HAP-1 (cell line): ENCODE data around the gene CTDSP2.
A peak's percentile ranks its signal among the peaks of the same experiment; 100 is the strongest.
"Not testable (repeated sequence)": the region's sequence is repeated elsewhere in the genome, so short reads cannot be mapped to it uniquely, and the experiment has no call there.

ENCODE experiments used
- DNase-seq, 2 experiments: peaks; one replicate each; pipeline ENCODE4 v3.0.0-alpha.2; 2016 to 2020; ENCODE audit warnings: low spot score in 2 of 2
- H3K27me3 ChIP-seq: fragments of 250-450 bp; sonication (Bioruptor Pico); 2 replicates; pipeline ENCODE4 v1.5.1; 2020; ENCODE audit warnings: low read depth, mild to moderate bottlenecking, moderate library complexity
- H3K36me3 ChIP-seq: fragments of 250-450 bp; sonication (Bioruptor Pico); replicated peaks from 2 replicates; pipeline ENCODE4 v1.5.1; 2020; ENCODE audit warnings: mild to moderate bottlenecking
- H3K4me1 ChIP-seq: fragments of 250-450 bp; sonication (Bioruptor Pico); 2 replicates; pipeline ENCODE4 v1.5.1; 2020; ENCODE audit warnings: mild to moderate bottlenecking
- H3K4me3 ChIP-seq: fragments of 250-450 bp; sonication (Bioruptor Pico); 2 replicates; pipeline ENCODE4 v1.5.1; 2020; ENCODE audit warnings: mild to moderate bottlenecking, moderate library complexity
- H3K9me3 ChIP-seq: fragments of 250-450 bp; sonication (Bioruptor Pico); 2 replicates; pipeline ENCODE4 v1.5.1; 2020; ENCODE audit warnings: mild to moderate bottlenecking, moderate library complexity
- in situ Hi-C: fragments of 300-500 bp; cut with MboI; formaldehyde crosslinking; loops from 3 replicates; pipeline ENCODE4 v1.14.3; 2020; ENCODE audit warnings: low sequenced_read_pairs, inconsistent platforms, mixed read lengths

The CTDSP2 gene

GRCh38 chr12:57869298-57869926 lies 22.9 kb upstream of the CTDSP2 start:
- Histone ChIP-seq H3K9me3 (no peaks in the 10 kb centered on the region), H3K36me3 (no peaks in the 10 kb centered on the region), H3K4me1 (peaks cover 9% of the 10 kb centered on the region), H3K27me3 (no peaks in the 10 kb centered on the region), H3K4me3 (no peak overlapping the region)
- DNase-seq = no peak
- in situ Hi-C loops = no loop called here

- Histone ChIP-seq H3K4me1 (peaks cover 9% of the 10 kb centered on the region), H3K9me3 (no peaks in the 10 kb centered on the region), H3K27me3 (no peaks in the 10 kb centered on the region), H3K36me3 (no peaks in the 10 kb centered on the region), H3K4me3 (no peak overlapping the region)
- peak in 1 of 2 experiments; percentile 60 for DNase-seq
- in situ Hi-C loops = no loop called here
Measured at GRCh38 chr12:57868851-57869268, 22.3 kb upstream of the CTDSP2 start.

GRCh38 chr12:57868221-57868620 lies 21.7 kb upstream of the CTDSP2 start:
- DNase-seq = no peak
- Histone ChIP-seq H3K27me3 (no peaks in the 10 kb centered on the region), H3K36me3 (no peaks in the 10 kb centered on the region), H3K4me1 (peaks cover 9% of the 10 kb centered on the region), H3K4me3 (no peak overlapping the region), H3K9me3 (no peaks in the 10 kb centered on the region)
- in situ Hi-C loops = no loop called here

- in situ Hi-C loops = no loop called here
- DNase-seq = no peak
- no peaks in the 10 kb centered on the region for H3K27me3 ChIP-seq
Measured at GRCh38 chr12:57866308-57867019, 19.9 kb upstream of the CTDSP2 start.

GRCh38 chr12:57865084-57865751 lies 18.7 kb upstream of the CTDSP2 start:
- Histone ChIP-seq H3K4me1 (peaks cover 9% of the 10 kb centered on the region), H3K9me3 (no peaks in the 10 kb centered on the region), H3K27me3 (no peaks in the 10 kb centered on the region), H3K36me3 (no peaks in the 10 kb centered on the region), H3K4me3 (peak overlapping the region; percentile 18; the same call in 1 of the 2 replicates)
- in situ Hi-C loops = no loop called here
- DNase-seq = peak; percentile 12 to 63

More at GRCh38 chr12:57866308-57867019, 19.9 kb upstream of the CTDSP2 start:
- Histone ChIP-seq H3K36me3 (no peaks in the 10 kb centered on the region), H3K4me1 (peaks cover 9% of the 10 kb centered on the region), H3K9me3 (no peaks in the 10 kb centered on the region), H3K4me3 (no peak overlapping the region)

GRCh38 chr12:57864442-57865083 lies 18.0 kb upstream of the CTDSP2 start:
- DNase-seq = peak in 1 of 2 experiments; percentile 29
- in situ Hi-C loops = no loop called here
- no peaks in the 10 kb centered on the region for H3K27me3 ChIP-seq

GRCh38 chr12:57863676-57864075 lies 17.1 kb upstream of the CTDSP2 start:
- no peak overlapping the region for H3K4me3 ChIP-seq
- in situ Hi-C loops = no loop called here
- H3K4me1 ChIP-seq = peaks cover 9% of the 10 kb centered on the region
- no peak for DNase-seq
- H3K9me3 ChIP-seq = no peaks in the 10 kb centered on the region
- no peaks in the 10 kb centered on the region for H3K36me3 ChIP-seq
- no peaks in the 10 kb centered on the region for H3K27me3 ChIP-seq

More at GRCh38 chr12:57864442-57865083, 18.0 kb upstream of the CTDSP2 start:
- no peaks in the 10 kb centered on the region for H3K36me3 ChIP-seq
- H3K4me3 ChIP-seq = no peak overlapping the region
- H3K9me3 ChIP-seq = no peaks in the 10 kb centered on the region
- H3K4me1 ChIP-seq = peaks cover 9% of the 10 kb centered on the region

GRCh38 chr12:57861967-57862366 lies 15.4 kb upstream of the CTDSP2 start:
- H3K4me1 ChIP-seq = peaks cover 9% of the 10 kb centered on the region

GRCh38 chr12:57860883-57861282 lies 14.4 kb upstream of the CTDSP2 start:
- H3K9me3 ChIP-seq, H3K36me3 ChIP-seq, in situ Hi-C loops, H3K4me1 ChIP-seq, H3K4me3 ChIP-seq, DNase-seq, H3K27me3 ChIP-seq: not testable (repeated sequence)

More at GRCh38 chr12:57861967-57862366, 15.4 kb upstream of the CTDSP2 start:
- H3K4me3 ChIP-seq = no peak overlapping the region
- H3K36me3 ChIP-seq = no peaks in the 10 kb centered on the region
- H3K9me3 ChIP-seq = no peaks in the 10 kb centered on the region
- in situ Hi-C loops = no loop called here
- DNase-seq = no peak
- H3K27me3 ChIP-seq = no peaks in the 10 kb centered on the region

- Histone ChIP-seq H3K4me1 (no peaks in the 10 kb centered on the region), H3K4me3 (no peak overlapping the region), H3K36me3 (no peaks in the 10 kb centered on the region), H3K27me3 (no peaks in the 10 kb centered on the region), H3K9me3 (no peaks in the 10 kb centered on the region)
- DNase-seq = no peak
- in situ Hi-C loops = no loop called here
Measured at GRCh38 chr12:57859121-57859520, 12.6 kb upstream of the CTDSP2 start.

GRCh38 chr12:57858123-57858522 lies 11.6 kb upstream of the CTDSP2 start:
- H3K4me1 ChIP-seq, H3K36me3 ChIP-seq, H3K27me3 ChIP-seq, H3K4me3 ChIP-seq, in situ Hi-C loops, H3K9me3 ChIP-seq, DNase-seq: not testable (repeated sequence)

GRCh38 chr12:57854965-57855364 lies 8.4 kb upstream of the CTDSP2 start:
- in situ Hi-C loops = no loop called here
- Histone ChIP-seq H3K9me3 (no peaks in the 10 kb centered on the region), H3K36me3 (no peaks in the 10 kb centered on the region), H3K27me3 (peaks cover 21% of the 10 kb centered on the region; the same call in 1 of the 2 replicates), H3K4me1 (no peaks in the 10 kb centered on the region), H3K4me3 (no peak overlapping the region)
- no peak for DNase-seq

- no peaks in the 10 kb centered on the region for H3K4me1 ChIP-seq
- H3K9me3 ChIP-seq = no peaks in the 10 kb centered on the region
- H3K27me3 ChIP-seq = peaks cover 21% of the 10 kb centered on the region; the same call in 1 of the 2 replicates
- no peak for DNase-seq
- in situ Hi-C loops = no loop called here
- no peaks in the 10 kb centered on the region for H3K36me3 ChIP-seq
- H3K4me3 ChIP-seq = no peak overlapping the region
Measured at GRCh38 chr12:57853864-57854556, 7.5 kb upstream of the CTDSP2 start.
